HUES48 (cell line): ENCODE data around the gene SMIM26.
"Not testable (repeated sequence)": the region's sequence is repeated elsewhere in the genome, so short reads cannot be mapped to it uniquely, and the experiment has no call there.

ENCODE experiments used
- H3K27ac ChIP-seq: one replicate; pipeline ENCODE4 v1.7.0; 2013; ENCODE audit warnings: low read depth, low read length, inconsistent platforms
- H3K27me3 ChIP-seq: 2 replicates; pipeline ENCODE4 v1.6.1; 2013; ENCODE audit warnings: mild to moderate bottlenecking, low read length; ENCODE audit not compliant: control insufficient read depth, insufficient read depth
- H3K36me3 ChIP-seq: 2 replicates; pipeline ENCODE4 v1.6.1; 2013; ENCODE audit warnings: low read length; ENCODE audit not compliant: control insufficient read depth, insufficient read depth
- H3K4me1 ChIP-seq: 2 replicates; pipeline ENCODE4 v1.6.1; 2013; ENCODE audit warnings: mild to moderate bottlenecking, low read length; ENCODE audit not compliant: control insufficient read depth, insufficient read depth
- H3K4me3 ChIP-seq: 2 replicates; pipeline ENCODE4 v1.5.1; 2013; ENCODE audit warnings: mild to moderate bottlenecking, low read depth, low read length
- H3K9ac ChIP-seq: 2 replicates; pipeline ENCODE4 v1.6.1; 2013; ENCODE audit warnings: mild to moderate bottlenecking, low read depth, low read length, moderate library complexity
- H3K9me3 ChIP-seq: 2 replicates; pipeline ENCODE4 v1.6.1; 2013; ENCODE audit warnings: low read length; ENCODE audit not compliant: control insufficient read depth, insufficient read depth

SMIM26 gene, protein sequence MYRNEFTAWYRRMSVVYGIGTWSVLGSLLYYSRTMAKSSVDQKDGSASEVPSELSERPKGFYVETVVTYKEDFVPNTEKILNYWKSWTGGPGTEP

DNA sequence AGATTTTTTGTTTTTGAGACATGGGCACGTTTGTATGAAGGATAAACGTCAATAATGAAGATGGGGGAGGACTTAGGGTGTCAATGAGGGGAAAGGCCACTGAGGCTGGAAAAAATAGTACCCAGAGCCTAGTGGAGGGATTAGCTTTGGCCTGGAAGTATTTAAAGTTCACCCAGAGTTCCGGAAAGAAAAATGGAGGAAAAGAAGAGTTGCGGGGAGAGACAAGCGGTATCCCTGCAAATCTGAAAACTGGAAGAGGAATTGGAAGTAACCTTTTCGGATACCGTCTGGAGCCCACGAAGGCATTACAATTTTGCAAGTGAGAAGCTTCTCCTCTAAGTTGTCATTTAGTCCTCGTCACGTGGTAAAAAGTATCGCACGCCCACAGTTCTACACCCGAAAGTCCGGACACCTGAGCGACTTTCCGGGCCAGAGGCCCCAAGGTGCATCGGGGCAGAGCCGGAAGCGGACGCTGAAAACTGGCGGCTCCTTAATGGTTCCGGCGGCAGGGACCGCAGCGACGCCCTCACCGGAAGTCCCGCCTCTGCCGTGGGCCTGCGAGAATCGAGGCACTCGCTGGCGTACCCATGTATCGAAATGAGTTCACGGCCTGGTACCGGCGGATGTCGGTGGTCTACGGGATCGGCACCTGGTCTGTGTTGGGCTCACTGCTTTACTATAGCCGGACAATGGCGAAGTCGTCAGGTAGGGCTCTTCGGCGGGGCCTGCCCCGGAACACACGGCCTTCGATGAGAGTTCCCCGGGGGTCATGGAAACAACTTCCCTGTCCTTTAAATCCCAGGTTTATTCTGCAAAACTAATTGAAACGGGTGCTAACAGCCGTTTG lies at the start of gene SMIM26:
SMIM26 (plus strand) TSS at position 541 of the 847 bp plus-strand sequence; CDS start at position 588, 47 bp downstream.
- Histone ChIP-seq H3K36me3 (peaks cover 17% of the 10 kb centered on the region), H3K27ac (peak within 1 kb of the TSS; percentile 65), H3K9me3 (no peaks in the 10 kb centered on the region), H3K9ac (peak within 1 kb of the TSS; percentile 88), H3K4me1 (no peaks in the 10 kb centered on the region; the same call in 1 of the 2 replicates), H3K27me3 (no peaks in the 10 kb centered on the region), H3K4me3 (peak within 1 kb of the TSS; percentile 91)

DNA sequence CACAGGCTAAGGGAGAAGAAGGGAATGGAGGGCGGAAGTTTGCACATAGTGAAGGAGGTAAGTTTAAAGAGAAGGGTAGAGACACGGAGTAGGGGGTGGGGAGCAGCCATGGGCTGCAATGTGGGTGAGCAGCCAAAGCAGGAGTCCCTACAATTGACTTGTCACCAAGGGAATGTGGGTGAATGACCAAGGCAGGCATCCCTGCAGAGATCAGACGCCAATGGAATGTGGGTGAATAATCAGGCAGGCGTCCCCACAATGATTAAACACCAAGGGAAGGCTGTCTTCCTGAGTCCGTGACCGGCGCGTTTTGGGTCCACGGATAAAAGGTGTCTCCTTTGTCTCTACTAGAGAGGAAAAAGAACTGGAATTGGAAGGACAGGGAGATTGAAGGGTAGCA lies 45.2 kb upstream of the SMIM26 start:
- H3K36me3 ChIP-seq, result peaks cover 42% of the 10 kb centered on the region
- H3K4me3 ChIP-seq, H3K4me1 ChIP-seq, H3K9me3 ChIP-seq, H3K9ac ChIP-seq, H3K27ac ChIP-seq, H3K27me3 ChIP-seq: not testable (repeated sequence)

DNA sequence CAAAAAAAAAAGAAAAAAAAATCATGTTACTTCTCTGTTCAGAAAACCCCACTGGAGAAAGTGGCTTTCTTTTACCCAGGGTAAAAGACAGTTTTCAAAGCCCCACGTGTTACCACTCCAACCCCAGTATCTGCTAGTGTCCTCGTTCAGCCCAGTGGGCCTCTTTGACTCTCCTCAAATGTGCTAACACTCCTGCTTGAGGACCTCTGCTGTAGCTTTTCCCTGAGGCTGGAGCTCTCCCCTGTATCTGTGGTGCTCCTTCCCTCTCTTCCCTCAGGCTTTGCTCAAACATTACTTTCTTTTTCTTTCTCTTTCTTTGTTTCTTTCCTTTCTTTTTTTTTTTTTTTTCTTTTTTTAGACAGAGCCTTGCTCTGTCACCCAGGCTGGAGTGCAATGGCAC lies 44.2 kb upstream of the SMIM26 start:
- Histone ChIP-seq H3K4me3 (no peak overlapping the region), H3K27me3 (no peaks in the 10 kb centered on the region), H3K9me3 (no peaks in the 10 kb centered on the region), H3K9ac (no peak overlapping the region), H3K4me1 (no peaks in the 10 kb centered on the region), H3K27ac (no peak overlapping the region), H3K36me3 (peaks cover 47% of the 10 kb centered on the region)

DNA sequence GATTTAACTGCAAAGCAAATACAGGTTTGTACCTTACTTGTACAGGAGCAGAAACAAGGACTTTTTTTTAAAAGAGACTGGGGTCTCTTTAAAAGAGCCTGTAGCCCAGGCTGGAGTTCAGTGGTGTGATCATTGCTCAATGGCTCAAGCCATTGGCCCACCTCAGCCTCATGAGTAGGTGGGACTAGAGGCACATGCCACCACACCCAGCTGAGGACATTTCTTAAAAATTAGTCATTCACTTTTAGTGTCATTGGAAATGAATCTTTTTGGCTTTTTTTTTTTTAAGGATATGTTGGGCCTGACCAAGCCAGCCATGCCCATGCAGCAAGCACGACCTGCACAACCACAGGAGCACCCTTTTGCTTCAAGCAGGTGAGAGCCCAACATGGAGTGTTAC lies 42.6 kb upstream of the SMIM26 start:
- peaks cover 61% of the 10 kb centered on the region for H3K36me3 ChIP-seq
- H3K27me3 ChIP-seq, result no peaks in the 10 kb centered on the region
- no peaks in the 10 kb centered on the region for H3K4me1 ChIP-seq
- no peak overlapping the region for H3K27ac ChIP-seq
- H3K9me3 ChIP-seq, result no peaks in the 10 kb centered on the region
- no peak overlapping the region for H3K9ac ChIP-seq
- H3K4me3 ChIP-seq, result no peak overlapping the region

DNA sequence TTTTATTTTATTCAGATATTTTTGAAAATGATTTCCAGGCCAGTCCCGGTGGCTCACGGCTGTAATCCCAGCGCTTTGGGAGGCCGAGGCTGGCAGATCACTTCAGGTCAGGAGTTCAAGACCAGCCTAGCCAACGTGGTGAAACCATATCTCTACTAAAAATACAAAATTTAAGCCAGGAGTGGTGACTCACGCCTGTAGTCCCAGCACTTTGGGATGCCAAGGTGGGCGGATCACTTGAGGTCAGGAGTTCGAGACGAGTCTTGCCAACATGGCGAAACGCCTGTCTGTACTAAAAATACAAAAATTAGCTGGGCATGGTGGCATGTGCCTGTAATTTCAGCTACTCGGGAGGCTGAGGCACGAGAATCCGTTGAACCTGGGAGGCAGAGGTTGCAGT lies 40.5 kb upstream of the SMIM26 start:
- H3K4me1 ChIP-seq, H3K9ac ChIP-seq, H3K27me3 ChIP-seq, H3K27ac ChIP-seq, H3K9me3 ChIP-seq, H3K4me3 ChIP-seq: not testable (repeated sequence)
- H3K36me3 ChIP-seq, result peaks cover 81% of the 10 kb centered on the region

DNA sequence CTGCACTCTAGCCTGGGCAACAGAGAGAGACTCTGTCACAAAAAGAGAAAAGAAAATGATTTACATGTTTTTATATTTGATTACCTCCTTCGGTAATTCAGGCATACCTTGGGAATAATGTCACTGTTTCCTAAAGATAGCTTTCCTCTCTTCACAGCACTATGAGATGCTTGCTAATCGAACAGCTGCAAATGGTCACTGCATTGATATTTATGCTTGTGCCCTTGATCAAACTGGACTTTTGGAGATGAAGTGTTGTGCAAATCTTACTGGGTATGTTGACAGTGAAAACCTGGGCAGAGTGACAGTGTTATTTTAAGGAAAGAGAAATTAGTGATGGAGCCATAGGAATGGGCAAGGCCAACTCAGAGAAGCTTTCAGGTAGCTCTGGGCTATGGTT lies 39.9 kb upstream of the SMIM26 start:
- no peak overlapping the region for H3K4me3 ChIP-seq
- no peaks in the 10 kb centered on the region for H3K4me1 ChIP-seq
- H3K36me3 ChIP-seq, result peaks cover 87% of the 10 kb centered on the region
- H3K9ac ChIP-seq, result no peak overlapping the region
- H3K27me3 ChIP-seq, result no peaks in the 10 kb centered on the region
- H3K27ac ChIP-seq, result no peak overlapping the region
- H3K9me3 ChIP-seq, result no peaks in the 10 kb centered on the region

DNA sequence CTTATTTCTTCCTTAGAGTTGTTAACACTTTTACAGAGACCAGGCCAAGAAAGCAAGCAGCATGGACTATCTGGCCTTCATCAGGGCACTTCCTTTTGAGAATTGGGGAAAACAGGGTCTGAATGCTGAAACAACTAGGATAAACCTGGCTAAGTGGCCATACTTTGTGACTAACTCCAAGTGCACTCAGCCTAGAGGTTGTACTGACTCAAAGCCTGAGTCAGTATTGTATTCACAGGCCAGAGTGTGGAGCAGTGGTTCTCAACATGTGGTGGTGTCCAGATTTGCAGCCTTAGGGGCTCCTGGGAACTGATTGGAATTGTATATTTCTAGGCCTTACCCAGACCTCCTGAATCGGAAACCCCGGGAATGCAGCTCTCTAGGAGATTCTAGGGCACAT lies 39.4 kb upstream of the SMIM26 start:
- no peaks in the 10 kb centered on the region for H3K4me1 ChIP-seq
- H3K27ac ChIP-seq, result no peak overlapping the region
- no peak overlapping the region for H3K4me3 ChIP-seq
- H3K36me3 ChIP-seq, result peaks cover 92% of the 10 kb centered on the region
- no peaks in the 10 kb centered on the region for H3K27me3 ChIP-seq
- H3K9me3 ChIP-seq, result no peaks in the 10 kb centered on the region
- H3K9ac ChIP-seq, result no peak overlapping the region

DNA sequence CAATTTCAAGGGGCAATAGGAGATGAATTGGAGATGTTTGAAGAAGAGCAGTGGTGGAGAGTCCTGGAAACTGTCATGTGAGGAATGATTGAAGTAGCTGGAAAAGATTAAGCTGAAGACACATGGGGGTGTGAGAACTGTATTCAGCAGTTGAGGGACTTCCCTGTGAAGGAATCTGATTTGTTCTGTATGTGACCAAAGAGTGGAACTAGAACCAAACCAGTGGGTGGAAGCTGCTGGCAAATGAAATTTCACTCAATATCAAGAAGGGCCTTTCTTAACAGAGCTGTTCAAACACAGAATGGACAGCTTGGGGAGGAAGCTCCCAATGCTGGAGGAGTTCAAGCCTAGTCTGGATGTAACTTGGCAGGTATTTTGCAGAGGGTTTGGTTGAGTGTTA lies 38.2 kb upstream of the SMIM26 start:
- no peaks in the 10 kb centered on the region for H3K4me1 ChIP-seq
- H3K9ac ChIP-seq, result no peak overlapping the region
- H3K27ac ChIP-seq, result no peak overlapping the region
- H3K27me3 ChIP-seq, result no peaks in the 10 kb centered on the region
- H3K4me3 ChIP-seq, result no peak overlapping the region
- H3K36me3 ChIP-seq, result peaks cover 99% of the 10 kb centered on the region
- no peaks in the 10 kb centered on the region for H3K9me3 ChIP-seq

DNA sequence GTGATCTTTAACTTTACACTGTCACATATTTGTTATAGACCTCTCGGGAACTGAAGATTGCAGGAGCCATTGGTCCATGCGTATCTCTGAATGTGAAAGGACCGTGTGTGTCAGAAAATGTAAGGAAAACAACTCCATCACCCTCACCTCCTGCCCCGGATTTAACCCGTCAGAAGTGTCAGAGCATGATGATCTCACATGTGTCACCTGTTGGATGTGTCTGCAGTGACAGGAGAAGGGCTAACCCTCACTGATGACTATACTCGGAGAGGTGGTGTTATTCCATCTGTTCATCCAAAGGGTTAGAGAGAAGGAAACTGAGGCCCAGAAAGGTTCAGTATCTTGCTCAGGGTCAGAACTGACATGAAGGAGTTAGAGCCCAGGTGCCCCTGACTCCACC lies 34.6 kb upstream of the SMIM26 start:
- Histone ChIP-seq H3K4me1 (no peaks in the 10 kb centered on the region), H3K27me3 (no peaks in the 10 kb centered on the region), H3K27ac (no peak overlapping the region), H3K36me3 (peaks cover 88% of the 10 kb centered on the region), H3K9me3 (no peaks in the 10 kb centered on the region), H3K9ac (no peak overlapping the region), H3K4me3 (no peak overlapping the region)

DNA sequence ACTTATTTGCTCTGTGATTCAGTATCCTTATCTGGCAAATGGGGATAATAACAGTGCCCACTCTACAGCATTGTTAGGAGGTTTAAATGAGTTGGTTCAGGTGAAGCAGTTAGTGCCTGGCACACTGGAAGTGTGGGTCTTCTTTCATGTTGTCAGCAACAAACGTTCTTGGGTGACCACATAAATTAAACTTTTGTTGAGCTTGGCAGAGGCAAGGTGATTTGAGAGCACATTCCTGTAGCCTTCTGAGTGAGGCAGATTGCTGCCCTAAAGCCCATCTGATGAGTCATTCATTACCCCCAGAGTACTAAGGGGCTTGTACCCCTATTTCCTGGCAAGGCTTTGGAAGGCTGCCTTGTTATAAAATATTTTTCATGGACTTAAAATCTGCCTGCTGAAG lies 33.7 kb upstream of the SMIM26 start:
- no peaks in the 10 kb centered on the region for H3K9me3 ChIP-seq
- H3K9ac ChIP-seq, result no peak overlapping the region
- no peaks in the 10 kb centered on the region for H3K27me3 ChIP-seq
- H3K4me1 ChIP-seq, result no peaks in the 10 kb centered on the region
- no peak overlapping the region for H3K4me3 ChIP-seq
- H3K36me3 ChIP-seq, result peaks cover 84% of the 10 kb centered on the region
- H3K27ac ChIP-seq, result no peak overlapping the region

DNA sequence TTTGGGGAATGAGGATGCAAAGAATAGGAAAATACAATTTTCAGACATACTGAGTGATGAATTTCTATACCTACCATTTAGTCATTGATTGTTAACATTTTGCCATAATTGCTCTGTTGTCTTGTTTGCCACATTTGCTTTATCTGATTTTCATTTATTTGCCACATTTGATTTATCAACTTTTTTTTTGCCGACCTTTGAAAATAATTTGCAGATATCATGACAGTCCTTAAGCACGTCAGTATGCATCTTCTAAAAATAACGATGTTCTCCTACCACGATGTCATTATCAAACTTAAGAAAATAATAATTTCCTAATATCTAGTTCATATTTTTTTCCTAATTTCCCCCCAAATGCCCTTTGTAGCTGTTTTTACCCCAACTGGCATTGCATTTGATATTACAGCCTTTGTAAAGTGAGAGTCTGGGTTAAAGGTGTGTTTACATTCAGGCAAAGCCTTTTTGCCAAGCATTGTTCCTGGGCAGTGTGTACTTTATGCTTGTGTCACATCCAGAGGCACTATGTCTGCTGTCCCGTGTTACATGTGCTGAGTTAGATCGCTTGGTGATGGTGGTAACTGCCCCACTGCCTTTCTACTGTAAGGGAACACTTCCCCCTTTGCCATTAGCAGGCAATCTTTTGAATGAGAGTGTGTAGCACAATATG lies 33.1 kb upstream of the SMIM26 start:
- no peak overlapping the region for H3K4me3 ChIP-seq
- H3K27ac ChIP-seq, result no peak overlapping the region
- H3K4me1 ChIP-seq, result no peaks in the 10 kb centered on the region
- no peaks in the 10 kb centered on the region for H3K27me3 ChIP-seq
- no peaks in the 10 kb centered on the region for H3K9me3 ChIP-seq
- H3K36me3 ChIP-seq, result peaks cover 81% of the 10 kb centered on the region
- no peak overlapping the region for H3K9ac ChIP-seq
